ENCODE data around the gene TACC3.

TACC3 gene

GRCh38 chr4:1703867-1704266, 17.5 kb upstream of the TACC3 start:
- DNase-seq (ENCODE audit: low read depth): no peak

DNA sequence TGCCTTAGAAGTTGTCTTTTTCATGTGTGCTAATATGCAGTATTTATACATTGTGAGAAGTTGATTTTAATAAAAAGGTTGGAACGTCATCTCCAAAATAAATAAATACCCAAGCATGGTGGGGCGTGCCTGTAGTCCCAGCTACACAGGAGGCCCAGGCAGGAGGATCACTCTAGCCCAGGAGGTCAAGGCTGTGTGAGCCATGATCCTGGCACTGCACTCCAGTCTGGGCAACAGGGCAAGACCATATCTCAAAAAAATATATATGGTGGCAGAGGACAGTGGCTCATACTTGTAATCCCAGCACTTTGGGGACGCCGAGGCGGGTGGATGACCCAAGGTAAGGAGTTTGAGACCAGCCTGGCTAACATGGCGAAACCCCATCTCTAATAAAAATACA, 15.6 kb upstream of the TACC3 start:
- no peak for DNase-seq (ENCODE audit: low read depth)

DNA sequence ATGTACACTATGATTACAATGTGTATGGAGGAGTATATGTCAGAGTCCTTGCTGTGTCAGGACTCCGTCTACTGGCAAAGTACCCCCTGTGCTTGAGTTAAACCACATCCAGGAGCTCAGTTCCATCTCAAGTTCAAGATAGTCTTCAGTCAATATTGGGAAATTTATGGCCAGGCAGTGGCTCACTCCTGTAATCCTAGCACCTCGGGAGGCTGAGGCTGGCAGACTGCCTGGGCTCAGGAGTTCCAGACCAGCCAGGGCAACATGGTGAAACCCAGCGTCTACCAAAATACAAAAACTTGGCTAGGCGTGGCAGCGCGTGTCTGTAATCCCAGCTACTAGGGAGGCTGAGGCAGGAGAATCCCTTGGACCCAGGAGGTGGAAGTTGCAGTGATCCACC, 15.0 kb upstream of the TACC3 start:
- DNase-seq (ENCODE audit: low read depth): no peak

DNA sequence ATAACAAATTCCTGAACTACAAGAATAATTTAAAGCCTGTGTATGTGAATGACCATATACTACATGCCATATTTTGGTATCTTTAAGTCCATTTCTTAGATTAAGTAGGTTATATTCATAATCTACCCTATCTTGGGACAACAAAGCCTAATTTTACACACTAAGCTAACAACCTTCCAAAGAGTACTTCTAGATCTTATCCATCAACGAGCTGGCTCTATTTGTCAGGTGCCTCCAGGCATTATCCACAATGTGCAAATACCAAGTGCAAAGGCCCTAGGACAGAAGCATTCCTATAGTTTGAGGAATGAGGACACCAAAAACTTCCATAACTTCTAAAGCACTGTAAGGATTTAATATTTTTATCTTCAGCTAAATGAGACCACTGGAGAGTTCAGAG, 12.7 kb upstream of the TACC3 start:
- DNase-seq (ENCODE audit: low read depth): no peak

DNA sequence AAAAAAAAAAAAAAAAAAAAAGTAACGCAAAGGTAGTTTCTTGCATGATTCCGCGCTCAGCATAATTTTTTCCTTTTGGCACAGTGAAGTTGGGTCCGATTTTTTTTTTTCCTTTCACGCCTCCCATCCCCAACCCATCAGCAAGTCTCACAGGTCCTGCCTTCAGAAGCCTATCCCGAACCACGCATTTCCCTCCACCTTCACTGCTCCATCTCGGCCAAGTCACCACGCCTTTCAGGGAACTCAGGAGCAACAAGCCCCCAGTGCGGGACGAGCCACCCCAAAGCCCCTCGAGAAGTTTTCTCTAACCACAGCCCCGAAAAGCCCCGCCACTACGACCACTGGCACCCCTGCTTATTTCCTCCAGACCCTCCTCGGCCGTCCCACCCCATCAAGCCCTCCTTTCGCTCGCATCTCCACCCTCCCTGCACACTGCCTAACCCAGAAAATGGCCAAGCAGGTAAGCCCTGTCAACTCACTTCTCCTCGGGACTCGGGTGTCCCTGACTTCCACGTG, 10.2 kb upstream of the TACC3 start:
- no peak for DNase-seq (ENCODE audit: low read depth)

DNA sequence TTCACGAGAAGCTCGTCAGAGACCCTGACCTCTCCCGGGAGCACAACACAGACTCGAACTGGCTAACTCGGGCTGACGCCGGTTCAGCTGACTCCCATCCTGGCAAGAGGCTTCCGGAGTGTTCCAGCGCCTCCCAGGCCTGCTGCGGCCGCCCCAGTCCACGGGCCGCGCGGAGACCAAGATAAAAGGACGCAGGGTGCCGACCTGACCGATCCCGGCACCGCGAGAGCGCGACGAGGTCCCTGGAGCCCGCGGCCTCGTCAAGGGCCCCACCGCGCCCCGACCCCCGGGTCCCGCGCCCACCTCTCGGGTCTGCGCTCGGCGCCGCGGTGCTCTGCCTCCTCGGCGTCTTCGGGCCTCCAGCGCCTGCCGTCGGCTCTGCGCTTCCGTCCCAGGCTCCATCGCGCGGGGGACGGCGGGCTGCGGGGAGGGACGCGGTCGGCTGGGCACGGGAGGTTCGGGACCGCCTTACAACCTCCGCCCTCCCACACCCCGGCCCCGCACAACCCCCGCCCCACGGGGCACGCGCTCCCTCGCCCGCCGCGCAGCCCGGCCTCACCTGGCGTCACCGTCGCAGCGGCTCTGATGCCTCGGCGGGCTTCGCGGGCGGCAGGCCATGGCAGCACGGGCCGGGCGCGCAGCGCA, 9.6 kb upstream of the TACC3 start:
- no peak for DNase-seq (ENCODE audit: low read depth)

DNA sequence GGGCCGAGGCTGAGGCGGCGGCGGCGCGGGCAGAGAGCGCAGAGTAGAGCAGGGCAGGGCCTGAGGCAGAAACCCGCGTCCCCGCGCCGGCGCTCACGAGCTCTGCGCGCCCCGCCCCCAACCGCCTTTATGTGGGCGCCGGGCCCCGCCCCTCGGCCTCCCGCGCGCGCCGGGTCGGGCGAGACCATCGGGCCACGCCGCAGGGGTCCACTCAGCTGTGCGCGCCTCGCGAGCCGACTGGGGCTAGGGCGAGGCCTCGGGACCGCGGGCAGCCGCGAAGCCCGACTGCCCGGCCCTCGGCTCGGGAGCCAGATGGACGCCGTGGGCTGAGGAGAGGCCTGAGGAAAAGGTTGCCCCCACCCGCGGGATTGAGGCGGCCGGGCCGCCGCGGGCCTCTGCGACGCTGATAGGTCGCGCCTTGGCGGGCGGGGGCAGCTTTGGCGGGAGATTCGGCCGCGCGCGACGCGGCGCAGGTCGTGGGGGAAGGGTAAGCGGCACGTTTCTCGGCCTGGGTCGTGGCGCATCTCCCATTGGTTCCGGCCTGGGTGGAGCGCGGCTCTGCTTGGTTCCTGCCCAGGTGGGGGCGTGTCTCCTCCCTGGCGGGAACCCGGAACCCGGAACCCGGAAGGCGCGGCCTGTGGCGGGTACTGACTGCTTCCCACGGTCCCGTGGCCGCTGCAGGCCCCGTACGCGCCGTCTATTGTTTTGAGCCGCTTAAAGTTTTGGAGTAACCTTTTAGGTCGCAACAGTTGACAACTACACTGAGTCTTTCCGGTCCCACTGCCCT, 8.9 kb upstream of the TACC3 start, which contains the start of gene SLBP:
SLBP (minus strand) TSS at position 104 of the 787 bp plus-strand sequence. CDS start 131 bp downstream, outside the sequence.
- DNase-seq (ENCODE audit: low read depth): peak; percentile 96

DNA sequence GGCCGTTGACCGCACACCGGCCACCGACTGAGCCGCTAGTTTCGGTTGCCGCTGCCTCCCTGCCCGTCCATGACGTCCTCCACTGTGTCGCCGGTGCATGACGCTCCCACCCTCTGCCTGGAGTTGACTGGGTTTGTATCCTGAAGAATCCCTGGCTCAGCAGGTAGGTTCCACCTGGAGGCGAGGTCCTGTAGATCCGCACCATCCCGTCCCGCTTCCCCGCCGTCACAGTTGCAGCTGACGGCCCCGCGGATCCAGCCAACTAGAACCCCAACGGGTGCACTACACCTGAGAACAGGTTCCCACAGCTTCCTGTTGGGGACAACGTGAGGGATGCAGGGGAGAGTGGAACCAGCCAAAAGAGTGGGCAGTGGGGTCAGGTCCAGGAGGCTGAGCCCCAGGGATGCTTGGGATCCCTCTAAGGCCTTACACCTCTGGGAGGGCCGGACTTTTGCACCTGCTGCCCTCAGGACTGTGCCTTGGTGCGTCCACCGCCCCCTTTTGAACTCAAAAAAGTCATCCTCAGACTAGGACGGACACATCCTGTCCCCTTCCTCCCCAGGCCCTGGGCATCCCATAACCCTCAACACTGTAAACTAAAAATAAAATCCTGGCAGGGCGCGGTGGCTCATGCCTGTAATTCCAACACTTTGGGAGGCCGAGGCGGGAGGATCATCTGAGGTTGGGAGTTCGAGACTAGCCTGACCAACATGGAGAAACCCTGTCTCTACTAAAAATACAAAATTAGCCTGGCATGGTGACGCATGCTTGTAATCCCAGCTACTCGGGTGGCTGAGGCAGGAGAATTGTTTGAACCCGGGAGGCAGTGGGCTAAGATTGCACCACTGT, 8.1 kb upstream of the TACC3 start:
- no peak for DNase-seq (ENCODE audit: low read depth)

DNA sequence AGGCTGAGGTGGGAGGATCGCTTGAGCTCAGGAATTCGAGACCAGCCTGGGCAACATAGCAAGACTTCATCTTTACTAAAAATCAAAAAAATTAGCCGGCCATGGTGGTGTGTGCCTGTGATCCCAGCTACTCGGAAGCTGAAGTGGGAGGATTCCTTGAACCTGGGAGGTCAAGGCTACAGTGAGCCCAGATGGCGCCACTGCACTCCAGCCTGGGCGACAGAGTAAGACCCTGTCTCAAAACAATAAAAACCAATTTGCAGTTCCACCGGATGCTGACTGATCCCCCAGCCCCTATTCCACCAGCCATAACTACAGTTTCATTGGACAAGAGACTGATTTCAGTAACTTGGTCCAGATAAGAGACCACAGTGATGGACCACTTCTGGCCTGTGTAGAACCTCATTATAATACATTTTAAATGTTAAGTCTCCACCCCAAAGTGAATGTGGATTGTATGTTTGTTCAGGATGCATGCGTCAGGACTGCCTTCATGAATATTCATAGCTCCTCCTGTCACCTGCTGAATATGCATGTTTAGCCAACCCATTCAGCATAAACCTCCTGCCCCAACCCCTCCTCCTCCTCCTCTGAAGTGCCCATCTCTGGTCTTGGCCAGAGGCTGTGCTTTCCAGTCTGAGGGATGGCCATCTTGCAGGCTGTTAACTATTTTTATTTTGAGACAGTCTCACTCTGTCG, 6.9 kb upstream of the TACC3 start:
- no peak for DNase-seq (ENCODE audit: low read depth)

DNA sequence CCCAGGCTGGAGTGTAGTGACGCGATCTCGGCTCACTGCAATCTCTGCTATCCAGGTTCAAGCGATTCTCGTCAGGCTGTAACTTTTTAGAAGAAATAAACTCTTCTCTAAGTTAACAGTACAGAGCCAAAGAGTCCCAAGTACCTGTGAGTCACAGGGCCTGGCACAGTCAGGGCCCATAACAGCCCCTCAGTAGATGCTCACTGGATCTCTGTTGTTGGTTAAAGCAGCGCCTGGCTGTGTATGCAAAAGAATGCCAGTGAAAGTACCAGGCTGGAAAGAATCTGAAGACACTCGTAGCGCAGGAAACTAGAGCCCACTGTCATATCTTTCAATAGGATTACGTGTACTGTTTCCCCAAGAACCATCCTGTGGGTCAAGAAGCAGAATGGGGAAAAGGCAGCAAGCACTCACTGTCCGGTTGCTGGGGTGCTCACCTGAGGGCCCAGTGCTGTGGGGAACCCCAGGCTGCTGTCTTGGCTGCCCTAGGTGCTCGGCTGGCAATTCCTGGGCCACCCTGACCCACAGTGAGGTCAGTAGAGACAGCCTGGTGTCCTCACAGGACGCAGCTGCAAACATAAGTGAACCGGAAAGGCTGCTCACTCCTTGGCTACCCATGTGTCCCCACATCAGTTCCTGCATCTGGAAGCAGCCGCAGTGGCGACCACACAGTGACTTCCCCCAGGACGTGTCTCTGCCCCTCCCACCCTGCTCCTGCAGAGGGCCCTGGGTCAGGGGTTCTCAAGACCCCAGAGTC, 6.1 kb upstream of the TACC3 start:
- DNase-seq (ENCODE audit: low read depth): no peak

- DNase-seq (ENCODE audit: low read depth): no peak
Observed at GRCh38 chr4:1716065-1716945, 5.0 kb upstream of the TACC3 start.

DNA sequence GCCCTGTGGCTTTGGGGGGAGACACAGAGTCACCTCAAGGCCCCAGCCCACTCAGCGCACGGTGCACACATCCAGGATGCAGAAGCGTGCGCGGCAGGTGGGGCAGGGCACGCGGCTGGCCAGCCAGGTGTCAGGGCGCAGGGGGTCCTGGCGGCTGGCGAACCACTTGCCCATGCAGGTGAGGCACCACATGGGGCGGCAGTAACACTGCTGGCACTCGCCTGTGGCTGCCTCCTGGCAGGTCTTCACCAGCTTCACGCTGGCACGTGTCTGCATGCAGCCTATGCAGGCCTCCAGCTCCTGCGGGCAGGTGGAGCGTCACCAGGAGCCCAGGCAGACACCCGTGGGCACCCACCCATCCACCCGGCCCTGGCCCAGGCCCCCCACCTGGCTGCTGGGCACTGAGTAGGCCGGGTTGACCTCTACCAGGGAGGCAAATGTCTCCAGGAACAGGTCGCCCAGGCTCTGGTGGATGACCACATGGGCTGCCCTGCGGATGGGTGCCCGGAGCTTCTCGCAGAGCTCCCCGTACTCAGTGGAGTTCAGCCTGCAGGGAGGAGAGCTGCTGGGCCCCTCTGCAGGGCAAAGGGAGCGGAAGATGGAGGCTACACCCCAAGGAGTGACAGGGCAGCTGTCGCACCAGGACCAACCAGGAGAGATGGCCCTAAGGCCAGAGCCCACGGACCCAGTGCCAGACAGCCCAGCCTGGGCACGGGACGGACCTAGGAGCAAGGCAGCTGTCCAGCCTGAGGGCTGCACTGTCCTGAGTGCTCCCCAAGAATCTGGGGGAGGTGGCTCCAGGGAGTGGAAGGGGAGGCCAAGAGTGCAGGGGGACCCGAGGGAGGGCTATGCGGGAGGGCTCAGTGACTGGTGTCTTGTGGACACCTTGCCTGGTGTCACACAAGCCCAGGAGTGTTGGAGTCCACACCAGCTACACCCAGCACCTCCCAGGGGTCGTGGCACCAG, 3.9 kb upstream of the TACC3 start:
- DNase-seq (ENCODE audit: low read depth): no peak

- DNase-seq (ENCODE audit: low read depth): no peak
Observed at GRCh38 chr4:1718095-1718850, 3.0 kb upstream of the TACC3 start.

DNA sequence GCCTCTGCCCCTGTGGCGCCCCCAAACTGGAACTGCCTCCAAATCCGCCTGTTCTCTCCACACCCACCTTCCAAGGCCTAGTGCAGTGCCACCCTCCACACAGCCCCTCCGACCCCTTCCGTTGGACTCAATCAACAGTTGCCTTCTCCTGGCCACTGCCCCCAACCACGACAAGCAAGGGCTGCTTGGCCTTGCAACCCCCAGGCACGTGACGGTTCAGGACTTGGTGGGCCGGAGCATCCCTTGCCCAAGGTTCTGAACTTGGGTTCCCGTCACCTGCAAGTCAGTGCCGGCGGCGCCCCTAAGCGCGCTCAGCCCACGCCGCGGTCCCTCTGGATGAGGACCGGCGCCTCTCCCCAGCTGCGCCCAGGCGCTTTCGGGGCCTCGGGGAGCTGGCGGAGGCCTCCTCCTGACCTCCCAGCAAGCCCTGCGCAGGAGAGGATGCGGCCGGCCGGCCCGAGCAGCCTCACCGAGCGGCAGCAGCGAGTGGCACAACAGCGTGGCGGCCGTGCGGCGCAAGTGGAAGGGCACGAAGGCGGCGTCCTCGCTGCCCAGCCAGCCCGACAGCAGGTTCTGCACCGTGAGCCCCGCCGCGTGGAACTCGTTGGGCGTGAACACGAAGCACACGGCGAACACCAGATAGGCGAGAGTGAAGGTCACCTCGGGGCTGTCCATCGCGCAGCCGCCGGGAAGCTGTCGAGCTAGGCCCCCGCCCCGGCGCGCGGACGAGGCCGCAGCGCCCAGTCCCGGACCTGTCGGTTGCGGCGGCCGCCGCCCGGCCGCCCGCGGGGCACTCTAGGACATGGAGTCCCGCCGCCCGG, 948 bp upstream of the TACC3 start:
- DNase-seq (ENCODE audit: low read depth): no peak

GRCh38 chr4:1721666-1722550, 587 bp downstream of the TACC3 start:
- DNase-seq (ENCODE audit: low read depth): no peak

- DNase-seq (ENCODE audit: low read depth): no peak
Observed at GRCh38 chr4:1722551-1723118, 1.3 kb downstream of the TACC3 start.

All from stimulated activated CD8-positive, alpha-beta memory T cell treated with anti-CD3 and anti-CD28 coated beads, Interleukin-7, amount 100 ng/mL, for 24 hours (primary cell).